Activated CD4-positive, alpha-beta memory T cell treated with anti-CD3 and anti-CD28 coated beads, Interleukin-2, amount 10 ng/mL, durations not matched to agents 7 days and 5 days (primary cell): ENCODE results near the gene SLC39A8. TPM values are rescaled to one million over a fixed set of nuclear protein-coding genes. Genes with fewer than 3 reads are reported as not detected.
"Not testable (repeated sequence)": the region's sequence is repeated elsewhere in the genome, so short reads cannot be mapped to it uniquely, and the experiment has no call there.

ENCODE experiments used
- CTCF ChIA-PET: fragments of 350-600 bp; sonication (Branson Sonifier 250); formaldehyde crosslinking; loops from one replicate; lab custom pipeline; 2021; ENCODE audit warnings: antibody characterized with exemption, inconsistent platforms; lab: Charles Lee
- POLR2A ChIA-PET: fragments of 350-600 bp; sonication (Branson Sonifier 250); formaldehyde crosslinking; loops from one replicate; lab custom pipeline; 2021; ENCODE audit warnings: antibody characterized with exemption; lab: Charles Lee
- DNase-seq: peaks from one replicate; pipeline ENCODE4 v3.0.0-alpha.2; 2020
- H3K27ac Mint-ChIP-seq: one replicate; pipeline ENCODE4 v1.8.0; 2021; ENCODE audit warnings: mild to moderate bottlenecking, mixed read lengths
- H3K27me3 Mint-ChIP-seq: one replicate; pipeline ENCODE4 v1.8.0; 2021; ENCODE audit warnings: mixed read lengths
- H3K36me3 Mint-ChIP-seq: one replicate; pipeline ENCODE4 v1.8.0; 2021; ENCODE audit warnings: low read depth, mixed read lengths
- H3K4me1 Mint-ChIP-seq: one replicate; pipeline ENCODE4 v1.8.0; 2021; ENCODE audit warnings: mixed read lengths
- H3K4me3 Mint-ChIP-seq: one replicate; pipeline ENCODE4 v1.8.0; 2021; ENCODE audit warnings: mild to moderate bottlenecking, mixed read lengths
- H3K9me3 Mint-ChIP-seq: one replicate; pipeline ENCODE4 v1.8.0; 2021; ENCODE audit warnings: mixed read lengths
- total RNA-seq, 2 experiments: library from RNA; stranded (reverse); gene quantifications; one replicate each; pipeline ENCODE4 v1.2.3, GENCODE V29; 2021

Gene SLC39A8
- total RNA-seq, 2 experiments from 2014 or later: 101 to 103 TPM

GRCh38 chr4:102244878-102245535 lies 100.3 kb downstream of the SLC39A8 start:
- Mint-ChIP-seq H3K36me3 (no peaks in the 10 kb centered on the region), H3K4me1 (no peaks in the 10 kb centered on the region), H3K27me3 (no peaks in the 10 kb centered on the region), H3K4me3 (no peak overlapping the region), H3K27ac (no peak overlapping the region), H3K9me3 (peaks cover 11% of the 10 kb centered on the region)
- ChIA-PET POLR2A (interaction anchor here (1.9 kb wide), 1 partner anchor 12 kb away, joined by 5 read pairs; no protein-coding TSS in a partner anchor), CTCF (no interaction called here)
- DNase-seq: no peak

GRCh38 chr4:102243296-102243695 lies 102.0 kb downstream of the SLC39A8 start:
- DNase-seq, H3K27me3 Mint-ChIP-seq, POLR2A ChIA-PET, H3K4me3 Mint-ChIP-seq, H3K36me3 Mint-ChIP-seq, H3K4me1 Mint-ChIP-seq, H3K27ac Mint-ChIP-seq, CTCF ChIA-PET: not testable (repeated sequence)
- peaks cover 11% of the 10 kb centered on the region for H3K9me3 Mint-ChIP-seq

- Mint-ChIP-seq H3K36me3 (no peaks in the 10 kb centered on the region), H3K27me3 (no peaks in the 10 kb centered on the region), H3K4me1 (no peaks in the 10 kb centered on the region), H3K9me3 (peaks cover 6% of the 10 kb centered on the region), H3K27ac (no peak overlapping the region), H3K4me3 (no peak overlapping the region)
- POLR2A ChIA-PET: interaction anchor here (1.4 kb wide), 1 partner anchor 12 kb away, joined by 5 read pairs; no protein-coding TSS in a partner anchor
- no peak for DNase-seq
- CTCF ChIA-PET: no interaction called here
These were observed 110.9 kb downstream of the SLC39A8 start for GRCh38 chr4:102234243-102234838.

GRCh38 chr4:102230194-102230593 lies 115.1 kb downstream of the SLC39A8 start:
- peaks cover 5% of the 10 kb centered on the region for H3K9me3 Mint-ChIP-seq
- H3K36me3 Mint-ChIP-seq: no peaks in the 10 kb centered on the region
- no peak overlapping the region for H3K27ac Mint-ChIP-seq
- DNase-seq: no peak
- ChIA-PET CTCF (no interaction called here), POLR2A (no interaction called here)
- no peak overlapping the region for H3K4me3 Mint-ChIP-seq
- H3K27me3 Mint-ChIP-seq: no peaks in the 10 kb centered on the region
- no peaks in the 10 kb centered on the region for H3K4me1 Mint-ChIP-seq

- H3K4me1 Mint-ChIP-seq: no peaks in the 10 kb centered on the region
- H3K4me3 Mint-ChIP-seq: no peak overlapping the region
- DNase-seq: no peak
- peaks cover 2% of the 10 kb centered on the region for H3K27me3 Mint-ChIP-seq
- no peaks in the 10 kb centered on the region for H3K36me3 Mint-ChIP-seq
- ChIA-PET CTCF (no interaction called here), POLR2A (no interaction called here)
- H3K27ac Mint-ChIP-seq: no peak overlapping the region
- H3K9me3 Mint-ChIP-seq: peaks cover 5% of the 10 kb centered on the region
These were observed 117.9 kb downstream of the SLC39A8 start for GRCh38 chr4:102227388-102227787.

GRCh38 chr4:102223461-102223860 lies 121.8 kb downstream of the SLC39A8 start:
- DNase-seq: no peak
- Mint-ChIP-seq H3K36me3 (no peaks in the 10 kb centered on the region), H3K9me3 (peaks cover 5% of the 10 kb centered on the region), H3K4me1 (no peaks in the 10 kb centered on the region), H3K4me3 (no peak overlapping the region), H3K27ac (no peak overlapping the region), H3K27me3 (peaks cover 7% of the 10 kb centered on the region)
- POLR2A ChIA-PET: interaction anchor here (1.0 kb wide), 1 partner anchor 208 kb away, joined by 3 read pairs; no protein-coding TSS in a partner anchor
- CTCF ChIA-PET: interaction anchor here (1.2 kb wide), 1 partner anchor 76 kb away, joined by 3 read pairs; no protein-coding TSS in a partner anchor

GRCh38 chr4:102222838-102223409 lies 122.4 kb downstream of the SLC39A8 start:
- ChIA-PET POLR2A (interaction anchor here (1.0 kb wide), 1 partner anchor 208 kb away, joined by 3 read pairs; no protein-coding TSS in a partner anchor), CTCF (interaction anchor here (1.2 kb wide), 1 partner anchor 77 kb away, joined by 3 read pairs; no protein-coding TSS in a partner anchor)
- peaks cover 7% of the 10 kb centered on the region for H3K27me3 Mint-ChIP-seq
- no peaks in the 10 kb centered on the region for H3K36me3 Mint-ChIP-seq
- DNase-seq: no peak
- H3K9me3 Mint-ChIP-seq: peaks cover 5% of the 10 kb centered on the region
- no peaks in the 10 kb centered on the region for H3K4me1 Mint-ChIP-seq
- no peak overlapping the region for H3K4me3 Mint-ChIP-seq
- H3K27ac Mint-ChIP-seq: no peak overlapping the region

GRCh38 chr4:102219129-102219528 lies 126.2 kb downstream of the SLC39A8 start:
- ChIA-PET CTCF (no interaction called here), POLR2A (no interaction called here)
- no peaks in the 10 kb centered on the region for H3K4me1 Mint-ChIP-seq
- no peak overlapping the region for H3K4me3 Mint-ChIP-seq
- no peaks in the 10 kb centered on the region for H3K36me3 Mint-ChIP-seq
- H3K27me3 Mint-ChIP-seq: peaks cover 16% of the 10 kb centered on the region
- H3K9me3 Mint-ChIP-seq: no peaks in the 10 kb centered on the region
- no peak overlapping the region for H3K27ac Mint-ChIP-seq
- no peak for DNase-seq

GRCh38 chr4:102218656-102219055 lies 126.6 kb downstream of the SLC39A8 start:
- Mint-ChIP-seq H3K4me3 (no peak overlapping the region), H3K36me3 (no peaks in the 10 kb centered on the region), H3K27ac (no peak overlapping the region), H3K9me3 (no peaks in the 10 kb centered on the region), H3K27me3 (peaks cover 16% of the 10 kb centered on the region), H3K4me1 (no peaks in the 10 kb centered on the region)
- no peak for DNase-seq
- POLR2A ChIA-PET: no interaction called here
- CTCF ChIA-PET: no interaction called here

- ChIA-PET CTCF (no interaction called here), POLR2A (no interaction called here)
- Mint-ChIP-seq H3K4me3 (no peak overlapping the region), H3K4me1 (no peaks in the 10 kb centered on the region), H3K9me3 (no peaks in the 10 kb centered on the region), H3K27ac (no peak overlapping the region), H3K27me3 (peaks cover 16% of the 10 kb centered on the region), H3K36me3 (no peaks in the 10 kb centered on the region)
- DNase-seq: no peak
These were observed 127.4 kb downstream of the SLC39A8 start for GRCh38 chr4:102217775-102218355.

- POLR2A ChIA-PET: no interaction called here
- Mint-ChIP-seq H3K36me3 (no peaks in the 10 kb centered on the region), H3K4me3 (no peak overlapping the region), H3K4me1 (no peaks in the 10 kb centered on the region), H3K27me3 (peaks cover 13% of the 10 kb centered on the region), H3K27ac (no peak overlapping the region), H3K9me3 (no peaks in the 10 kb centered on the region)
- CTCF ChIA-PET: no interaction called here
- no peak for DNase-seq
These were observed 127.9 kb downstream of the SLC39A8 start for GRCh38 chr4:102217345-102217744.

GRCh38 chr4:102216666-102217065 lies 128.6 kb downstream of the SLC39A8 start:
- H3K27me3 Mint-ChIP-seq: peaks cover 13% of the 10 kb centered on the region
- no peaks in the 10 kb centered on the region for H3K36me3 Mint-ChIP-seq
- H3K4me1 Mint-ChIP-seq: no peaks in the 10 kb centered on the region
- no peak overlapping the region for H3K4me3 Mint-ChIP-seq
- H3K9me3 Mint-ChIP-seq: no peaks in the 10 kb centered on the region
- no peak for DNase-seq
- CTCF ChIA-PET: no interaction called here
- POLR2A ChIA-PET: no interaction called here
- no peak overlapping the region for H3K27ac Mint-ChIP-seq

- ChIA-PET POLR2A (no interaction called here), CTCF (no interaction called here)
- H3K4me3 Mint-ChIP-seq: no peak overlapping the region
- no peaks in the 10 kb centered on the region for H3K4me1 Mint-ChIP-seq
- DNase-seq: no peak
- H3K27me3 Mint-ChIP-seq: peaks cover 12% of the 10 kb centered on the region
- H3K27ac Mint-ChIP-seq: no peak overlapping the region
- H3K9me3 Mint-ChIP-seq: no peaks in the 10 kb centered on the region
- no peaks in the 10 kb centered on the region for H3K36me3 Mint-ChIP-seq
These were observed 132.3 kb downstream of the SLC39A8 start for GRCh38 chr4:102213031-102213430.
